HG02642 (cell line): Measurements from ENCODE around the gene RGS6.

ENCODE experiments used
- ATAC-seq: cut with Tn5 transposase; IDR thresholded peaks from one replicate; pipeline ENCODE4 v1.9.1; 2021; ENCODE audit warnings: mild to moderate bottlenecking; ENCODE audit not compliant: unreplicated experiment, poor library complexity

Gene RGS6

GRCh38 chr14:71942904-71943694, 10.9 kb downstream of the RGS6 start:
- no peak for ATAC-seq

- ATAC-seq: no peak
These were observed 11.4 kb downstream of the RGS6 start for GRCh38 chr14:71943695-71944018.

- no peak for ATAC-seq
These were observed 15.8 kb downstream of the RGS6 start for GRCh38 chr14:71947947-71948500.

GRCh38 chr14:71952381-71953363, 20.4 kb downstream of the RGS6 start:
- ATAC-seq: no peak

- ATAC-seq: no peak
These were observed 24.8 kb downstream of the RGS6 start for GRCh38 chr14:71956920-71957563.

GRCh38 chr14:71959055-71959454, 26.8 kb downstream of the RGS6 start:
- no peak for ATAC-seq

GRCh38 chr14:71960494-71961353, 28.5 kb downstream of the RGS6 start:
- ATAC-seq: no peak

- no peak for ATAC-seq
These were observed 29.7 kb downstream of the RGS6 start for GRCh38 chr14:71961972-71962371.

- no peak for ATAC-seq
These were observed 32.5 kb downstream of the RGS6 start for GRCh38 chr14:71964716-71965115.

- no peak for ATAC-seq
These were observed 34.3 kb downstream of the RGS6 start for GRCh38 chr14:71966528-71966927.

GRCh38 chr14:71967704-71968103, 35.5 kb downstream of the RGS6 start:
- ATAC-seq: no peak

GRCh38 chr14:71970272-71970671, 38.0 kb downstream of the RGS6 start:
- no peak for ATAC-seq

GRCh38 chr14:71985538-71986189, 53.4 kb downstream of the RGS6 start:
- ATAC-seq: no peak

- no peak for ATAC-seq
These were observed 56.2 kb downstream of the RGS6 start for GRCh38 chr14:71988476-71988875.

- ATAC-seq: no peak
These were observed 56.7 kb downstream of the RGS6 start for GRCh38 chr14:71988939-71989338.

- ATAC-seq: no peak
These were observed 62.2 kb downstream of the RGS6 start for GRCh38 chr14:71994416-71994815.

GRCh38 chr14:71995741-71996140, 63.5 kb downstream of the RGS6 start:
- ATAC-seq: no peak

- ATAC-seq: no peak
These were observed 64.4 kb downstream of the RGS6 start for GRCh38 chr14:71996610-71997009.

- ATAC-seq: no peak
These were observed 68.7 kb downstream of the RGS6 start for GRCh38 chr14:72000907-72001306.
